PC-3 (cell line): ENCODE data around the gene ZNF441. TPM values are rescaled to one million over a fixed set of nuclear protein-coding genes. Genes with fewer than 3 reads are reported as not detected.

Experiments used
- ATAC-seq: fragments of 200-7000 bp; cut with Tn5 transposase; 2 replicates; pipeline ENCODE4 v1.9.1; 2020; ENCODE audit warnings: mild to moderate bottlenecking, moderate library complexity
- BruUV-seq: library from RNA; stranded (reverse); fragments of 400-500 nt; replicated peaks from 2 replicates; lab custom pipeline; 2021; lab: Mats Ljungman, UMichigan
- CTCF ChIA-PET: fragments of 300-600 bp; sonication (Branson Sonifier 250); formaldehyde crosslinking; loops from one replicate; lab custom pipeline; 2022; ENCODE audit warnings: antibody characterized with exemption; lab: Charles Lee
- POLR2A ChIA-PET: fragments of 300-600 bp; sonication (Branson Sonifier 250); formaldehyde crosslinking; loops from one replicate; lab custom pipeline; 2022; ENCODE audit warnings: antibody characterized with exemption; ENCODE audit not compliant: unreplicated experiment; lab: Charles Lee
- DNase-seq: peaks from one replicate; pipeline ENCODE4 v3.0.0-alpha.2; 2015
- H2AFZ ChIP-seq: fragments of 300-600 bp; sonication (generic); 2 replicates; pipeline ENCODE4 v1.6.0; 2016; ENCODE audit warnings: antibody characterized with exemption, low read length
- H3F3A ChIP-seq: fragments of 300-600 bp; sonication (generic); one replicate; pipeline ENCODE4 v1.6.0; 2017; ENCODE audit warnings: antibody characterized with exemption, low read length, control low read depth, mild to moderate bottlenecking; ENCODE audit not compliant: unreplicated experiment
- H3K27ac ChIP-seq: fragments of 300-600 bp; sonication (generic); 2 replicates; pipeline ENCODE4 v1.5.1; 2016; ENCODE audit warnings: mild to moderate bottlenecking, low read length
- H3K27me3 ChIP-seq: fragments of 300-600 bp; sonication (generic); 2 replicates; pipeline ENCODE4 v1.6.1; 2016; ENCODE audit warnings: low read length, mixed read lengths
- H3K36me3 ChIP-seq: fragments of 300-600 bp; sonication (generic); 2 replicates; pipeline ENCODE4 v1.6.1; 2016; ENCODE audit warnings: low read depth, mixed run types, low read length, mixed read lengths
- H3K4me1 ChIP-seq: fragments of 300-600 bp; sonication (generic); 2 replicates; pipeline ENCODE4 v1.5.1; 2016; ENCODE audit warnings: low read length; ENCODE audit not compliant: insufficient read depth
- H3K4me2 ChIP-seq: fragments of 300-600 bp; sonication (generic); 2 replicates; pipeline ENCODE4 v1.6.0; 2016; ENCODE audit warnings: low read length
- H3K4me3 ChIP-seq: fragments of 300-600 bp; sonication (generic); 2 replicates; pipeline ENCODE4 v1.5.1; 2016; ENCODE audit warnings: mild to moderate bottlenecking, low read length, mixed read lengths
- H3K79me2 ChIP-seq: fragments of 300-600 bp; sonication (generic); 2 replicates; pipeline ENCODE4 v1.6.1; 2017; ENCODE audit warnings: low read length, mixed read lengths
- H3K9ac ChIP-seq: fragments of 300-600 bp; sonication (generic); 2 replicates; pipeline ENCODE4 v1.6.0; 2016; ENCODE audit warnings: mild to moderate bottlenecking, low read length
- H3K9me2 ChIP-seq: fragments of 300-600 bp; sonication (generic); replicated peaks from 2 replicates; pipeline ENCODE4 v1.6.1; 2016; ENCODE audit warnings: mixed run types, low read length, mixed read lengths
- H3K9me3 ChIP-seq: fragments of 300-600 bp; sonication (generic); 2 replicates; pipeline ENCODE4 v1.6.1; 2016; ENCODE audit warnings: low read length, mixed read lengths
- H4K20me1 ChIP-seq: fragments of 300-600 bp; sonication (generic); 2 replicates; pipeline ENCODE4 v1.6.1; 2016; ENCODE audit warnings: low read length, mixed read lengths
- CTCF ChIP-seq: fragments of 300-600 bp; sonication (generic); conservative IDR thresholded peaks from 2 replicates; pipeline ENCODE4 v1.5.1; 2017; ENCODE audit warnings: antibody characterized with exemption, low read depth, mild to moderate bottlenecking, low read length
- EZH2 ChIP-seq: fragments of 300-600 bp; sonication (generic); IDR thresholded peaks from one replicate; pipeline ENCODE4 v1.6.1; 2017; ENCODE audit warnings: antibody characterized with exemption, mild to moderate bottlenecking, low read length; ENCODE audit not compliant: unreplicated experiment
- EZH2phosphoT487 ChIP-seq: fragments of 300-600 bp; sonication (generic); IDR thresholded peaks from 2 replicates; pipeline ENCODE4 v1.6.1; 2018; ENCODE audit warnings: mild to moderate bottlenecking, antibody characterized with exemption, low read length, borderline replicate concordance
- intact Hi-C: fragments of 100-400 bp; cut with micrococcal nuclease; formaldehyde crosslinking; loops from 2 replicates; pipeline ENCODE4 v1.9.0; 2023
- total RNA-seq: library from RNA; depleted of rRNA; stranded (reverse); fragments of >200 nt; gene quantifications from 2 replicates; pipeline ENCODE4 v1.2.3, GENCODE V29; 2014

Gene ZNF441
- total RNA-seq, 1 experiment from 2014 or later = 6.9 TPM

DNA sequence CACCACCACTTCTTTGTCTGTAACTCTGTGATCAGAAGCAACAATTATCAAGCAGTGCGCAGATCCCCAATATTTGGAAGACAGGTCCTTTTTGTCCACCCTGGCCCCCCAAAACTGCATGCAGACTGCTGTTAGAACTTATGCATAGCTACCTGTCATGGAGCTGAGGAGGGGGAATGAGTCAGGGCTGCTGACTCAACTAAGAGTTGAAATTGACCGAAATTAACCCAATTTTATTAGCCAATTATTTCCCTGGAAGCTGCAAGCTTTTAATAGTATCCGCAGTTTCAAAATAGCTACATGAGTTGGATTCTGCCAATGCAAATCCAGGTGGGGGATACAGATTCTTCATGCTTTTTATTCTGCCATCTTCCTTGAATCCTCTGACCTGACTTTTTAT lies 17.6 kb downstream of the ZNF441 start:
- BruUV-seq = no TSS peak
- Histone ChIP-seq H3K79me2 (no peaks in the 10 kb centered on the region), H3F3A (no peaks in the 10 kb centered on the region), H3K9ac (no peak overlapping the region), H3K36me3 (peaks cover 51% of the 10 kb centered on the region), H3K9me2 (no peaks in the 10 kb centered on the region), H3K4me3 (no peak overlapping the region), H4K20me1 (no peaks in the 10 kb centered on the region), H3K4me1 (no peaks in the 10 kb centered on the region), H3K27ac (no peak overlapping the region), H3K9me3 (peaks cover 68% of the 10 kb centered on the region), H3K27me3 (no peaks in the 10 kb centered on the region), H3K4me2 (no peak overlapping the region), H2AFZ (no peak overlapping the region)
- TF ChIP-seq EZH2phosphoT487 = no peak
- TF ChIP-seq EZH2 = no peak
- TF ChIP-seq CTCF = no peak
- ATAC-seq (no peak), DNase-seq (no peak)
- intact Hi-C loops = no loop called here
- ChIA-PET CTCF (no interaction called here), POLR2A (no interaction called here)

- H3K27me3 ChIP-seq = no peaks in the 10 kb centered on the region
- BruUV-seq = no TSS peak
- TF ChIP-seq EZH2phosphoT487 (no peak), EZH2 (no peak), CTCF (no peak)
- CTCF ChIA-PET = no interaction called here
- no peak overlapping the region for H2AFZ ChIP-seq
- DNase-seq = no peak
- no peaks in the 10 kb centered on the region for H3K79me2 ChIP-seq
- peaks cover 21% of the 10 kb centered on the region for H3K36me3 ChIP-seq
- no peak for ATAC-seq
- no peaks in the 10 kb centered on the region for H3K9me2 ChIP-seq
- POLR2A ChIA-PET = no interaction called here
- H3K4me3 ChIP-seq = no peak overlapping the region
- H3K4me1 ChIP-seq = no peaks in the 10 kb centered on the region
- peaks cover 51% of the 10 kb centered on the region for H3K9me3 ChIP-seq
- no peaks in the 10 kb centered on the region for H3F3A ChIP-seq
- no peak overlapping the region for H3K4me2 ChIP-seq
- intact Hi-C loops = no loop called here
- no peaks in the 10 kb centered on the region for H4K20me1 ChIP-seq
- H3K9ac ChIP-seq = no peak overlapping the region
- no peak overlapping the region for H3K27ac ChIP-seq
Observed at GRCh38 chr19:11787536-11787935, 20.7 kb downstream of the ZNF441 start.

GRCh38 chr19:11792942-11793341 lies 26.1 kb downstream of the ZNF441 start:
- ATAC-seq = no peak
- no peak overlapping the region for H3K4me3 ChIP-seq
- no peaks in the 10 kb centered on the region for H3K27me3 ChIP-seq
- no TSS peak for BruUV-seq
- H3K4me2 ChIP-seq = no peak overlapping the region
- H2AFZ ChIP-seq = no peak overlapping the region
- TF ChIP-seq EZH2 (no peak), EZH2phosphoT487 (no peak), CTCF (no peak)
- DNase-seq = no peak
- no peaks in the 10 kb centered on the region for H3K9me2 ChIP-seq
- peaks cover 21% of the 10 kb centered on the region for H3K9me3 ChIP-seq
- no peaks in the 10 kb centered on the region for H4K20me1 ChIP-seq
- no peaks in the 10 kb centered on the region for H3F3A ChIP-seq
- CTCF ChIA-PET = no interaction called here
- intact Hi-C loops = no loop called here
- H3K79me2 ChIP-seq = no peaks in the 10 kb centered on the region
- peaks cover 4% of the 10 kb centered on the region for H3K4me1 ChIP-seq
- POLR2A ChIA-PET = no interaction called here
- H3K9ac ChIP-seq = no peak overlapping the region
- no peaks in the 10 kb centered on the region; the same call in 1 of the 2 replicates for H3K36me3 ChIP-seq
- H3K27ac ChIP-seq = no peak overlapping the region
